Activated T-cell treated with anti-CD3 and anti-CD28 coated beads, Interleukin-2, amount 50 U/mL, for 72 hours (primary cell): ENCODE results near the gene ITGB2. TPM values are rescaled to one million over a fixed set of nuclear protein-coding genes. Genes with fewer than 3 reads are reported as not detected.

Experiments
- ATAC-seq, 2 donors: fragments of 150-1000 bp; cut with Tn5 transposase; replicated peaks in 1 of 2; 2 replicates each; pipeline ENCODE4 v1.10.0; 2021; ENCODE audit warnings: moderate library complexity in 2 of 2, mild to moderate bottlenecking in 1 of 2
- DNase-seq, 2 donors: peaks; one replicate each; pipeline ENCODE4 v3.0.0; 2021 to 2022; ENCODE audit warnings: mixed read lengths in 1 of 2
- H3K27ac Mint-ChIP-seq: one replicate; pipeline ENCODE4 v1.8.0; 2022; ENCODE audit warnings: mild to moderate bottlenecking, moderate library complexity, mixed read lengths
- H3K27me3 Mint-ChIP-seq: one replicate; pipeline ENCODE4 v1.8.0; 2022; ENCODE audit warnings: low read depth, mixed read lengths
- H3K36me3 Mint-ChIP-seq, 2 donors: one replicate each; pipeline ENCODE4 v1.8.0; 2022; ENCODE audit warnings: mixed read lengths in 2 of 2, mild to moderate bottlenecking in 1 of 2; ENCODE audit not compliant: insufficient read depth in 2 of 2
- H3K4me1 Mint-ChIP-seq: one replicate; pipeline ENCODE4 v1.8.0; 2022; ENCODE audit warnings: low read depth, mixed read lengths
- H3K4me3 Mint-ChIP-seq, 2 donors: one replicate each; pipeline ENCODE4 v1.8.0; 2022; ENCODE audit warnings: mild to moderate bottlenecking in 2 of 2, mixed read lengths in 2 of 2, moderate library complexity in 2 of 2
- H3K9me3 Mint-ChIP-seq, 2 donors: one replicate each; pipeline ENCODE4 v1.8.0; 2022; ENCODE audit warnings: mixed read lengths in 2 of 2
- total RNA-seq, 2 donors: library from RNA; stranded (reverse); gene quantifications; one replicate each; pipeline ENCODE4 v1.2.3, GENCODE V29; 2022

Gene ITGB2
- total RNA-seq, 2 donors from 2014 or later, result 248 to 287 TPM

DNA sequence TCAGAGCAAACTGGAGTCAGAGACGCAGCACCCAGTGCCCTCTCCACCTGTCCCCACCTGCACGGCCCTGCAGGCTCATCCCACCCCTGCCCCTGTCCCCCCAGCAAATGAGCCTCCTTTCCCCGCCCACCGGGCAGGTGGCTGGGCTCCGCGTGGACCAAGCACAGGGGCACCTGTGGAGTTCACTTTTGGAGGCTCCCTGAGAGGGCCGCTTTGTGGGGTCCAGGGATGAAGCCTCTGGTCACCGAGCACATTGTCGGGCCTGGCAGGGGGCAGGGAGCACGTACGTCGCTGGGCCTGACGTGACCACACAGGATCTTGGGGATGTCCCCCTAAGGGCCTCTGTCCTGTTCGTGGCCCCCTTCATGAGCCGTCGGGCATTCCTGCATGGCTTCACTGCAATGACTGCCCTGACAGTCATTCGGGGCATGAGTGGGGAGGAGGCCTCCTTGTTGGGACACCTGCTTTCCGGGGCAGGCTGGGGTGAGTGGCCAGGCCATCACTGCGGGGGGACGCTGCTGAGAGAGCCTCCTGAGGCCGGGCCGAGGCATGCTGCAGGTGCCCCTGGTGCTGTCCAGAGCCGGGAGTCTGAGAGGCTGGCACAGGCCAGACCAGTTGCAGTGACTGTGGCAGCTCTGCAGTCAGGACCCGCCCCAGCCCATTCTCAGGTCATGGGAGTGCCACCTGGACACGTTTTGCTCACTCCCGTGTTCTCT, 38.8 kb upstream of the ITGB2 start:
- Mint-ChIP-seq H3K4me3 (no peak overlapping the region), H3K4me1 (peaks cover 6% of the 10 kb centered on the region), H3K27me3 (no peaks in the 10 kb centered on the region), H3K9me3 (no peaks in the 10 kb centered on the region), H3K36me3 (peaks cover 2 to 18% of the 10 kb centered on the region in 2 donors), H3K27ac (no peak overlapping the region)
- no peak for ATAC-seq
- no peak for DNase-seq

DNA sequence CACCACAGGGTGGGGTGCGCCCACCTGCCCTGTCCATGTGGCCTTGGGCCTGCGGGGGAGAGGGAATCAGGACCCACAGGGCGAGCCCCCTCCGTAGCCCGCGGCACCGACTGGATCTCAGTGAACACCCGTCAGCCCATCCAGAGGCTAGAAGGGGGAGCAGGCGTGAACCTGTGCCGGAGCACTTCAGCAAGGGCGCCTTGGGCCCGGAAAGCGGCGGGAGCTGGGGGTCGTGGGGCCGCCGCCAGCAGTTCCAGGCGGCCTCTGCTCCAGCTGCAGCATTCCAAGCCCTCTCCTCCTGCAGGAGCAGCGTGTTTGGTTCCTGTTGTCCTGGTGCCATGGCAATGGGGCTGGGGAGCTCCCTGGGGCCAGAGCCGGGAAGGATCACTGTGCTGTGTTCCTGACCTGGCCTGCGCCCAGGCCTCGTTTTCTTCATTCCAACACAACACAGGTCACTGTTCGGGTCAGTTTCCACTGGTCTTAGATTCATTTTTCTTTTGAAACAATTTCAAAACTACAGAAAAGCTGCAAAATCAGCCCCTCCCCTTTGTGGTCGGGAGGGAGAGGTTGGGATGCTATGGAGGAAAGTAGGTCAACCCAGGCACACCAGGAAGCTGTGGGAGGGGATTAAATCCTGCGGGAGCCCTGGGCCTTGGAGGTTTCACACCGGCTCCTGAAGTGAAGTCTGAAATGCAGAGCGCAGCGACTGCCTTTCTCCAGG, 37.9 kb upstream of the ITGB2 start:
- no peak overlapping the region for H3K4me3 Mint-ChIP-seq
- ATAC-seq (no peak), DNase-seq (no peak)
- H3K27ac Mint-ChIP-seq, result no peak overlapping the region
- peaks cover 2 to 17% of the 10 kb centered on the region in 2 donors for H3K36me3 Mint-ChIP-seq
- H3K9me3 Mint-ChIP-seq, result no peaks in the 10 kb centered on the region
- H3K4me1 Mint-ChIP-seq, result no peaks in the 10 kb centered on the region
- no peaks in the 10 kb centered on the region for H3K27me3 Mint-ChIP-seq

DNA sequence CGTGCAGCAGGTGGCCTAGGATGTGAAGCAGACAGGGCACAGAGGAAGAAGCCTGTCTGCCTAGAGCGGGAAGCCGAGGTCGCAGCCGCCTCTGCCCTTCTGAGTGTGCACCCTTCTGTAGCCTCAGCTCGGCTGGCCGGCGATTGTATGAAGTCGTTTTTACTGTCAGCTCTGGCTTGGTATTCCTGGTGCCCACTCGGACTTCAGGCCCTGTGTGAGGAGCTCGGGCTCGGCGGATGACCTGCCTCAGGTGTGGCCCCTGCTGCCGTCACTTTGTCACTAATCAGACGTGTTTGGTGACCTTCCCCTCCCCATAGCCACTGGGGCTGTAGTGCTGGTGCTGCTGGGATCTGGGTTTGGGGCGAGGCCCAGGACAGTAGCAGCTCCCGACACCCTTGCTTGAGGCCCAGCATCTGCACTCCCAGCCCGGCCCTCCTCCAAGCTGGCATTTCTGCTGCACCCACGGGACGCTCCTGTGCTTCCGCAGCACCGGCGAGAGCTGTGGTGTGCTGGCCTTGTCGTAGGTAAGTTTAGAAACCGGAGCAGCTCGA, 37.3 kb upstream of the ITGB2 start:
- H3K27ac Mint-ChIP-seq, result no peak overlapping the region
- DNase-seq (no peak), ATAC-seq (no peak)
- H3K9me3 Mint-ChIP-seq, result no peaks in the 10 kb centered on the region
- H3K4me1 Mint-ChIP-seq, result no peaks in the 10 kb centered on the region
- H3K4me3 Mint-ChIP-seq, result no peak overlapping the region
- peaks cover 2 to 17% of the 10 kb centered on the region in 2 donors for H3K36me3 Mint-ChIP-seq
- H3K27me3 Mint-ChIP-seq, result no peaks in the 10 kb centered on the region

- H3K36me3 Mint-ChIP-seq, result peaks cover 2 to 15% of the 10 kb centered on the region in 2 donors
- no peak for DNase-seq
- no peak overlapping the region for H3K4me3 Mint-ChIP-seq
- ATAC-seq, result no peak
- H3K4me1 Mint-ChIP-seq, result no peaks in the 10 kb centered on the region
- H3K27ac Mint-ChIP-seq, result no peak overlapping the region
- H3K27me3 Mint-ChIP-seq, result no peaks in the 10 kb centered on the region
- H3K9me3 Mint-ChIP-seq, result no peaks in the 10 kb centered on the region
These were observed 36.5 kb upstream of the ITGB2 start for GRCh38 chr21:44957047-44957831.

DNA sequence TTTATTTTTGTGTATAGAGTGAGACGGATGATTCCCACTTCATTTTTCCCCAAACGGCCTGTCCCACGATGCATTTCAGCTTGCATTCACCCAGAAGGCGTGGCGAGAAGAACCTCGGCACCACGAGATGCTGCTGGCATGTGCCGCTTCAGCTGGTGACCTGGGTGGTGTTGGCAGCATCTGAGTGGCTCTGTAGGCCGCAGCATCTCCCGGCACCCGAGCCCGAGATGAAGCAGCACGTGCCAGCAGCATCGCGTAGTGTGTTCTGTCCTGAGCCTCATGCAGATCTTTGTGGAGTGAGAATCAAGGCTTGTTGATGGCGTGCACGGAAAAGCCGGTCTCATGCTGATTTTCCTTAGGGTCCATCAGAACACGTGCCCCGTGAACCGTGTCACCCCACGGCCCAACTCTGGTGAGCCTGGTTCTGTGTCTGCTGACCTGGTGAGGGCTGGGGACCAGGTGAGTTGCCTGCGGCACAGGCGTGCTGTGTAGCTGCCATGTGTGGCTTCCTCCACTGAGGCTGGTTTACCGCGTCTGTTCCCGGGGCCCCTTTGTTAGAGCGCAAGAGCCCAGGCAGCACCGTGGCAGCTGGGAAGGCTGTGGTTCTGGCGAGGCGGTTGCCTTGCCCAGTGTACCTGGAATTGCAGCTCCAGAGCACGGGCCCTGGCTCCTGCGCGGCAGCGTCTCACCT, 35.8 kb upstream of the ITGB2 start:
- ATAC-seq (no peak), DNase-seq (no peak)
- peaks cover 0 to 9% of the 10 kb centered on the region in 2 donors for H3K36me3 Mint-ChIP-seq
- no peak overlapping the region for H3K4me3 Mint-ChIP-seq
- no peaks in the 10 kb centered on the region for H3K27me3 Mint-ChIP-seq
- no peaks in the 10 kb centered on the region for H3K9me3 Mint-ChIP-seq
- no peaks in the 10 kb centered on the region for H3K4me1 Mint-ChIP-seq
- H3K27ac Mint-ChIP-seq, result no peak overlapping the region

GRCh38 chr21:44955798-44956175, 35.1 kb upstream of the ITGB2 start:
- no peak overlapping the region for H3K4me3 Mint-ChIP-seq
- H3K27ac Mint-ChIP-seq, result no peak overlapping the region
- H3K4me1 Mint-ChIP-seq, result no peaks in the 10 kb centered on the region
- no peak for ATAC-seq
- DNase-seq, result no peak
- no peaks in the 10 kb centered on the region for H3K27me3 Mint-ChIP-seq
- H3K9me3 Mint-ChIP-seq, result no peaks in the 10 kb centered on the region
- peaks cover 0 to 7% of the 10 kb centered on the region in 2 donors for H3K36me3 Mint-ChIP-seq

- ATAC-seq (no peak), DNase-seq (no peak)
- Mint-ChIP-seq H3K27ac (no peak overlapping the region), H3K36me3 (peaks cover 0 to 6% of the 10 kb centered on the region in 2 donors), H3K4me1 (no peaks in the 10 kb centered on the region), H3K9me3 (no peaks in the 10 kb centered on the region), H3K4me3 (no peak overlapping the region), H3K27me3 (no peaks in the 10 kb centered on the region)
These were observed 34.6 kb upstream of the ITGB2 start for GRCh38 chr21:44955141-44955797.

DNA sequence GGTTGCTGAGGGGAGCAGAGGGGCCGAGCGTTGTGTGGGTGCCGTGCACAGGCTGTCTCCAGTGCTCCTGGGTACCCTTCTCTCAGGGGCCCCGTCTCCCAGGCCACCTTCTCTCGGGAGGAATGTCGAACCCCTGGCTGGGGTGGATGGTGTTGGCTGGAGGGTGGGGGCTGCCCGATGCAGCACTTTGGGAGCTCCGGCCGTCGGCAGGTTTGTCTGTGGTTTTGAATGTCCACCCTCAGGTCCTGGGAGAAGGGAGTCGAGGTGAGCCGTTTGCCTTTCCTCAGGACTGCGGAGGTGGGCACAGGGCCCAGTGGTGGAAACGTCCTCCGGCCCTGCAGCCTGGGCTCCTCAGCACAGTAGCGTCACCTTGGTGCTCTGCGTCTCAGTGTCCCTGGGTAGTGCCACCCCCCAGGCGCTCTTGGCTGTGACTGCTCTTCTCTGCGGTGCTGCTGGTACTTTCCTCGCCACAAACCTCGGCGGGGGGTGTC, 33.6 kb upstream of the ITGB2 start:
- Mint-ChIP-seq H3K27ac (no peak overlapping the region), H3K4me3 (no peak overlapping the region), H3K27me3 (no peaks in the 10 kb centered on the region), H3K9me3 (no peaks in the 10 kb centered on the region), H3K4me1 (peaks cover 4% of the 10 kb centered on the region), H3K36me3 (peaks cover 0 to 6% of the 10 kb centered on the region in 2 donors)
- DNase-seq (no peak), ATAC-seq (no peak)

DNA sequence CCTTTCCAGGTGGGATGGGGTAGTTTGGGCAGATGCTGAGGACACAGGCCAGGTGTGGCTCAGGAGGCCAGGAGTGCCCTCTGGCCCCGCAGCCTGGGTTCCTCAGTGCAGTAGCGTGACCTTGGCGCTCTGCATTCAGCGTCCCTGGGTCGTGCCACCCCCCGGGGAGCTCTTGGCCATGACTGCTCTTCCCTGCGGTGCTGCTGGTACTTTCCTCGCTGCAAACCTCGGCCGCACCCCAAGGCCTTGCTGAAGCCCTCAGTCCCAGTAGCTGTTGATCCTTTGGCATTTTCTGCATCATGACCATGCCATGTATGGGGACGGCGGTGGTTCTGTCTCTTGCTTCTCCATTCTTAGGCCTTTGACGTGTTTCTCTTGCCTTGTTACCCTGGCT, 32.9 kb upstream of the ITGB2 start:
- H3K27me3 Mint-ChIP-seq, result no peaks in the 10 kb centered on the region
- H3K27ac Mint-ChIP-seq, result no peak overlapping the region
- ATAC-seq, result no peak
- DNase-seq, result no peak
- H3K4me3 Mint-ChIP-seq, result no peak overlapping the region
- peaks cover 4% of the 10 kb centered on the region for H3K4me1 Mint-ChIP-seq
- no peaks in the 10 kb centered on the region for H3K9me3 Mint-ChIP-seq
- peaks cover 0 to 5% of the 10 kb centered on the region in 2 donors for H3K36me3 Mint-ChIP-seq

DNA sequence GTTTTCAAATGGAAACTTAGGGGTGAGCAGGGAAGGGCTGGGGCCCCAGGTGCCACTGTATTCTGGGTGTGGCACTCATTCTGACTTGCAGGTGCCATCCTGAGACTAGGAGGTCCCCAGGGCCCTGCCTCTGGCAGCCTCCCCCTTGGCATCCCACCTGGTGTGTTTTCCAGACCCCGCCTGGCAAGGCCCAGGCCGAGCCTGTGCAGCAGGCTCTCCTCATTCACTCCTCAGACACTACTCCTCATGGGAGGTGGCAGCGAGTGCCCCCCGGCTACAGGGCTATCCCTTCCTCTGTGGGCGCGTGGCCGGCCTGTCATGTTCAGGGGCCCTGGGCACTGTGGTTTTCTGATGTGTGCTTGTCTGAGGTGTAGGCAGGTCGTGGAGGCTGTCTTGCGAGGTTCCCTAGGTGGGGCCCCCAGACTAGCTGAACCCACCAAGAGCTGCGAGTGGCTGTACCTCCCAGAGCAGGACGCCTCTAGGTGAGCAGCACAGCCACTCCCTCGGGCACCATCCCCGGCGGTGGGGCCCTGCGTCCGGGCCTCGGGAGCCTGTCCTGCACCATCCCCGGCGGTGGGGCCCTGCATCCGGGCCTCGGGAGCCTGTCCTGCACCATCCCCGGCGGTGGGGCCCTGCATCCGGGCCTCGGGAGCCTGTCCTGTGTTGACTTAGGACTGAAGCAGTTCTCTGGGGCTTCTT, 32.4 kb upstream of the ITGB2 start:
- no peak for DNase-seq
- peaks cover 0 to 5% of the 10 kb centered on the region in 2 donors for H3K36me3 Mint-ChIP-seq
- H3K9me3 Mint-ChIP-seq, result no peaks in the 10 kb centered on the region
- ATAC-seq, result no peak
- peaks cover 4% of the 10 kb centered on the region for H3K4me1 Mint-ChIP-seq
- H3K4me3 Mint-ChIP-seq, result no peak overlapping the region
- H3K27ac Mint-ChIP-seq, result no peak overlapping the region
- no peaks in the 10 kb centered on the region for H3K27me3 Mint-ChIP-seq

DNA sequence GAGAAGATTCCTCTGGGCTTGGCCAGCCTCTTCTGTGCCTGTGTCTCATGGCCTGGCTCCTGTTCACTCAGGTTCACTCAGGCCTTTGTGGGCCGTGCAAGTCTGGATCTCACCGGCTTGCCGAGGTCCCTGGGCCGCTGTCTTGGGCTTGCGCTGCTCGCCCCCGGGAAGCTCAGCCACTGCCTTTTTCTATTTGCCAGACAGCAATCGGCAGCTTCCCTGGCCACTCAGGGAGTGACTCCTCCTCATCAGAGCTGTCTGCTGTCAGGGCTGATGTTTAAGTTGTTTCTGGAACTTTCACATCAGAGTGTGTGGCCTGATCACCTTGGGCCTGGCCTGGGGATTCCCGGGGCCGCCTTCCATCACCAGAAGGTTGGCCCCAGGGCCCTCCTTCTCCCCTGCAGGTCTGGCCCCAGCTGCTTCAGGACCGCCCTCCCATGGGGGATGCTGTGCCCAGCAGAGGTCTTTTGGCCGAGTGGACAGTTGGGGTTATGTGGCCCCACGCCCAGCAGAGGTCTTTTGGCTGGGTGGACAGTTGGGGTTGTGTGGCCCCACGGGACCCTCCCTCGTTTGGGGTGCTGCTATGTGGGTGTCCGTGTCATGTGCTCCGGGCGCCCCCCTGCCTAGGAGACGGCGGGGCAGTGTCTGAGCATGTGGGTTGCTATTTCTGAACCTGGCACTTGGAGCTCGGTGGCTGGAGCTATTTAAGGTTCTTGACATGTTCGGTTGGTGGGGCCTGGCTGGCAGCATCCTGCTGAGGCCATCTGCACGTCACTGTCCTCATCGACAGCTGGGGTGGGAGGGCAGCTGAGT, 31.6 kb upstream of the ITGB2 start:
- H3K4me1 Mint-ChIP-seq, result peaks cover 4% of the 10 kb centered on the region
- ATAC-seq (no peak), DNase-seq (no peak)
- no peak overlapping the region for H3K4me3 Mint-ChIP-seq
- no peaks in the 10 kb centered on the region for H3K9me3 Mint-ChIP-seq
- no peak overlapping the region for H3K27ac Mint-ChIP-seq
- H3K36me3 Mint-ChIP-seq, result peaks cover 0 to 5% of the 10 kb centered on the region in 2 donors
- H3K27me3 Mint-ChIP-seq, result no peaks in the 10 kb centered on the region
